ENCODE measurements around the gene PDZK1IP1. TPM values are rescaled to one million over a fixed set of nuclear protein-coding genes. Genes with fewer than 3 reads are reported as not detected.
A peak's percentile ranks its signal among the peaks of the same experiment; 100 is the strongest.

PDZK1IP1 gene
- 22.6 TPM for total RNA-seq
- long read RNA-seq, transcript PDZK1IP1-201 (4 exons, 846 nt) = major isoform, 6 of 11 reads
- long read RNA-seq, partial matches to known transcripts = 0 of 11 reads
- long read RNA-seq, other reads (novel, unspliced or antisense) = 3 of 11 reads

DNA sequence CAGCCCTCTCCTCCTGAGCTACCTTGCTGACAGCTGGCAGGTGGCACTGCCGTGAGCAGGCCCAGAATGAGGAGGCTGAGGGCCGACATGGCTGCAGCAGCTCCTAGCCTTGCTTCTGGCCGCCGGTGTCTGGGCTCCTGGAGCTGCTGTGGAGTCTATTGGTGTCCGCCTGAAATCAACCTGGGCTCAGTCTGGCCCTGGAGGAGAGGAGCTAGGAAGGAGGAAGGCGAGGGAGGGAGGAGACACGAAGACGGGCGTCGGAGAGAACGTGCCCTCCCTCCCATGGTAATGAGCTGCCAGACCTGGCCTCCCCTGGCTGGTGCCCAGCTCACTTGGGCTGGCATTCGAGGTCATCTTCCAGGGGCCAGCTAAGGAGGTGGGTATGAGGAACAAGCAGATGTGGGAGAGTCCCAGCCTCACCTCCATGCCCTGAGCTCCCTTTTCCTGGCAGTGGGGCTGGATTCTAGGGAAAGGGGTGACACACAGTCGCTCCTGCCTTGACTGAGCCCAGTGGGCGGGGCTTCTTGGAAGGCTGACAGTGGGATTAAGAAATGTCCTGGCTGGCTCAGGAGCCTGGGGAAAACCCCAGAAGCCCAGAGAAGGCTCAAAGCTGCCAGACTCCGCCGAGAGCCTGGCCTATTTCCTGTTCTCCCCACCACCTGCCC is at the start of gene PDZK1IP1:
TSS of gene PDZK1IP1 (minus strand) at position 193 of the 665 bp plus-strand sequence. CDS start at position 89, 104 bp downstream.
- H3K4me1 ChIP-seq = peaks cover 33% of the 10 kb centered on the region
- H3K27ac ChIP-seq = peak within 1 kb of the TSS; percentile 80
- H3K27me3 ChIP-seq (ENCODE audit: low read depth) = no peaks in the 10 kb centered on the region
- TF ChIP-seq CTCF (IDR thresholded peaks at IDR 0.05) = no peak
- no peaks in the 10 kb centered on the region for H3K36me3 ChIP-seq
- peak within 1 kb of the TSS; percentile 44 for H3K4me3 ChIP-seq
- intact Hi-C loops (cut with DNase I) = no loop called here
- ATAC-seq (peak; percentile 88 to 92), DNase-seq (peak; percentile 89)
- H3K9me3 ChIP-seq = no peaks in the 10 kb centered on the region

GRCh38 chr1:47238935-47239592 is 49.2 kb upstream of the PDZK1IP1 start:
- peaks cover 4% of the 10 kb centered on the region for H3K27me3 ChIP-seq (ENCODE audit: low read depth)
- ATAC-seq = no peak
- H3K4me1 ChIP-seq = peaks cover 21% of the 10 kb centered on the region
- intact Hi-C loops (cut with DNase I) = no loop called here
- no peaks in the 10 kb centered on the region for H3K9me3 ChIP-seq
- H3K36me3 ChIP-seq = no peaks in the 10 kb centered on the region
- no peak for DNase-seq
- H3K4me3 ChIP-seq = no peak overlapping the region
- TF ChIP-seq CTCF (IDR thresholded peaks at IDR 0.05) = no peak
- no peak overlapping the region for H3K27ac ChIP-seq

- intact Hi-C loops (cut with DNase I) = no loop called here
- peaks cover 28% of the 10 kb centered on the region for H3K4me1 ChIP-seq
- peaks cover 34% of the 10 kb centered on the region for H3K27me3 ChIP-seq (ENCODE audit: low read depth)
- no peak for TF ChIP-seq CTCF (IDR thresholded peaks at IDR 0.05)
- no peaks in the 10 kb centered on the region for H3K9me3 ChIP-seq
- H3K36me3 ChIP-seq = no peaks in the 10 kb centered on the region
- H3K27ac ChIP-seq = peak overlapping the region; percentile 70
- ATAC-seq (no peak), DNase-seq (no peak)
- no peak overlapping the region for H3K4me3 ChIP-seq
Observed at GRCh38 chr1:47235806-47236205, 46.0 kb upstream of the PDZK1IP1 start.

DNA sequence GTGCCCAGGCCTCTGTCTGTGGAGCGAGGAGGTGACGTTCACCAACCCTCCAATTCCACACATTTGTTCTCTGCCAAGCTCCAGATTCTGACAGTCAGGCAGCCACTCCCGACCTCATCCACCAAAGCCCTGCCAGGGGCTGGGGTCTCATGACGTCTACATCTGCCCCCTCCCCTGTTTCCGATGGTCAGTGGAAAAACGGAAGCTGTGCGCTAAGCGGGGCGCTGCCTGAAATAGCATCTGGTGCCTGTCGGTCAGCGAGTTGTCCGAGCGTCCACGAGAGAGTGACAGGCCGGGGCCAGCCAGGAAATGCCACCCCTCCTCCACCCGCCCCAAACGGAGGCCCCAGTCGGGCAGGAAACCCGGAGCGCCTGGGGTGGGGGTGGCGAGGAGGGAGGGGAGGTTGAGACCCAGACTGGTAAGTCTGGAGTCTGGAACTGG is 45.4 kb upstream of the PDZK1IP1 start:
- DNase-seq = peak; percentile 65
- Histone ChIP-seq H3K36me3 (no peaks in the 10 kb centered on the region), H3K9me3 (no peaks in the 10 kb centered on the region), H3K4me1 (peaks cover 28% of the 10 kb centered on the region), H3K27me3 (ENCODE audit: low read depth) (peaks cover 40% of the 10 kb centered on the region), H3K27ac (peak overlapping the region; percentile 70), H3K4me3 (no peak overlapping the region)
- no peak for TF ChIP-seq CTCF (IDR thresholded peaks at IDR 0.05)
- intact Hi-C loops (cut with DNase I) = no loop called here
- peak; percentile 22 to 51 for ATAC-seq

DNA sequence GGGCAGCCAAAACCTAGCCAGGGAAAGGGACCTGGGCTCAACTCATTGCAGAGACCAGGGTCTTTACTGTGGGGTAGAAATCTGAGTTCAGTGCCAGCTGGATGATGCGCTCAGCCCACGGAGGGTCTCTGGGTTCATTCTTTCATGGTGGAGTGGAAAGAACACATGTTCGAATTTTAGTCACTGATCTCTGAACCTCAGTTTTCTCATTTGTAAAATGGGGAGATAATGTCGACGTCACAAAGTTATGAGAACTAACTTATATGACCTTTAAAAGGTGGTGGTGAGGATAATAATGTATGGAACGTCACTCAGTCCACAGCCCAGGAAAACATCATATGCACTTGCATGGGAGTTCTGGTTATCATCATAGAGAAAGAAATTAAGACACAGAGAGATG is 43.4 kb upstream of the PDZK1IP1 start:
- no peak for TF ChIP-seq CTCF (IDR thresholded peaks at IDR 0.05)
- no peak for DNase-seq
- peaks cover 60% of the 10 kb centered on the region for H3K27me3 ChIP-seq (ENCODE audit: low read depth)

More for the DNA sequence above, 43.4 kb upstream of the PDZK1IP1 start:
- peak overlapping the region; percentile 87 for H3K27ac ChIP-seq
- ATAC-seq = no peak
- H3K36me3 ChIP-seq = no peaks in the 10 kb centered on the region
- H3K4me3 ChIP-seq = no peak overlapping the region
- no peaks in the 10 kb centered on the region for H3K9me3 ChIP-seq
- intact Hi-C loops (cut with DNase I) = no loop called here
- H3K4me1 ChIP-seq = peaks cover 28% of the 10 kb centered on the region
